ENCODE measurements around the gene ADGRA1. TPM values are rescaled to one million over a fixed set of nuclear protein-coding genes. Genes with fewer than 3 reads are reported as not detected.

The ADGRA1 gene
- total and polyA plus RNA-seq, 2 of the 8 experiments (the other 6 are each of a cell fraction or from before 2014, with no cell fraction given), result 0.17 to 0.21 TPM

DNA sequence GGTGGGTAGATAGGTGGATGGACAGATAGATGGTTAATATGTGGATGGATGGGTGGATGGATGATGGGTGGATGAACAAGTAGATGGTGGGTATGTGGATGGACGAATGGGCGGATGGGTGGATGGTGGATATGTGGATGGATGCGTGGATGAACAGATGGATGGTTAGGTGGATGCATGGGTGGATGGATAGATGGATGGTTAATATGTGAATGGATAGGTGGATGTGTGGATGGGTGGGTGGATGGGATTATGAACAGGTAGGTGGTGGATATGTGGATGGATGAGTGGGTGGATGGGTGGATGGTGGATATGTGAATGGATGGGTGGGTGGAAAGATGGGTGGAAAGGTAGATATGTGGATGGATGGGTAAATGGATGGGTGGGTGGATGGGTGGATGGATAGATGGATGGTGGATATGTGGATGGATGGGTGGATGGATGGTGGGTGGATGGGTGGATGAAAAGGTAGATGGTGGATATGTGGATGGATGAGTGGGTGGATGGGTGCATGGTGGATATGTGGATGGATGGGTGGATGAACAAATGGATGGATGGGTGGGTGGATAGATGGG is 87.1 kb downstream of the ADGRA1 start:
- FAIRE-seq, result no peak
- H3K9ac ChIP-seq (replicated peaks in 1 of 4; ENCODE audit: extremely low read depth in 1 of 4, low read depth in 3 of 4, low read length in 3 of 4), result no peak overlapping the region
- 58% methylated on average over 3 of the region's 3 CpGs; no CpG with 5 or more reads in 1 of the 2 experiments for WGBS, 2 experiments (ENCODE audit: extremely low coverage in 1 of 2, insufficient coverage in 1 of 2, insufficient read length in 1 of 2, insufficient replicate concordance in 2 of 2, low coverage in 1 of 2, low lambda C conversion rate in 2 of 2, missing lambda C conversion rate in 1 of 2)
- H3K56ac ChIP-seq (replicated peaks; ENCODE audit: insufficient read length, low read depth, low read length), result peak overlapping the region; percentile 46
- H3K79me2 ChIP-seq (ENCODE audit: control insufficient read depth in 1 of 2, insufficient read depth in 2 of 2, low read length in 2 of 2), result no peaks in the 10 kb centered on the region
- no peak overlapping the region for H3K4me2 ChIP-seq (ENCODE audit: insufficient read depth in 1 of 2, low read depth in 2 of 2, low read length in 2 of 2)
- H3K23me2 ChIP-seq (ENCODE audit: low read depth, low read length), result peaks cover 26% of the 10 kb centered on the region
- H2BK5ac ChIP-seq (ENCODE audit: low read depth, low read length), result no peak overlapping the region
- no peak overlapping the region for H3K18ac ChIP-seq (ENCODE audit: extremely low read depth, low read length)
- ChIA-PET CTCF (ENCODE audit: partially characterized antibody) (no interaction called here), POLR2A (ENCODE audit: partially characterized antibody) (no interaction called here)
- no peak overlapping the region for H4K5ac ChIP-seq (ENCODE audit: insufficient read length, low read depth, low read length)
- H2BK120ac ChIP-seq (replicated peaks; ENCODE audit: low read depth, low read length), result no peak overlapping the region
- no peak overlapping the region for H2BK15ac ChIP-seq (ENCODE audit: low read length)
- no peak overlapping the region for H2BK20ac ChIP-seq (ENCODE audit: low read length)
- DNase-seq (ENCODE audit: low read depth in 1 of 2, low spot score in 2 of 2), result no peak
- H4K8ac ChIP-seq (ENCODE audit: extremely low read depth, insufficient read depth, low read length), result no peak overlapping the region
- H3K23ac ChIP-seq (ENCODE audit: insufficient read length), result no peak overlapping the region
- H3K4me1 ChIP-seq (replicated peaks in 1 of 4; ENCODE audit: control insufficient read depth in 3 of 4, insufficient read depth in 4 of 4, low read length in 3 of 4), result no peaks in the 10 kb centered on the region
- H4K20me1 ChIP-seq (replicated peaks in 1 of 2; ENCODE audit: control insufficient read depth in 1 of 2, insufficient read depth in 2 of 2, low read length in 2 of 2), result peaks cover 0 to 17% of the 10 kb centered on the region in 2 experiments
- no peaks in the 10 kb centered on the region for H3K27me3 ChIP-seq (replicated peaks in 1 of 4; ENCODE audit: control insufficient read depth in 3 of 4, extremely low read depth in 1 of 4, insufficient read depth in 3 of 4, low read length in 3 of 4)
- no peak overlapping the region for H3K4me3 ChIP-seq (ENCODE audit: extremely low read depth in 1 of 4, insufficient read depth in 2 of 4, low read depth in 3 of 4, low read length in 4 of 4)
- no peak for TF ChIP-seq HDAC2 (IDR thresholded peaks at IDR 0.05; ENCODE audit: borderline replicate concordance in 1 of 2, low read depth in 2 of 2, low read length in 2 of 2)
- TF ChIP-seq KDM1A (IDR thresholded peaks at IDR 0.05; ENCODE audit: borderline replicate concordance, low read length), result no peak
- TF ChIP-seq FOSL1 (IDR thresholded peaks at IDR 0.05; ENCODE audit: insufficient read depth, low read depth, low read length), result no peak
- H3K36me3 ChIP-seq (ENCODE audit: control insufficient read depth in 2 of 4, insufficient read depth in 4 of 4, low read length in 3 of 4), result peaks cover 0 to 6% (median 0%) of the 10 kb centered on the region in 4 experiments; a peak in 3 of 8 replicates
- peak overlapping the region; percentile 65; the same call in 1 of the 2 replicates for H2AK5ac ChIP-seq (ENCODE audit: low read depth, low read length)
- no peak overlapping the region for H3K4ac ChIP-seq (replicated peaks; ENCODE audit: insufficient read length, low read depth, low read length)
- H4K91ac ChIP-seq (replicated peaks; ENCODE audit: insufficient read length, low read length), result no peak overlapping the region
- no peak overlapping the region for H3K14ac ChIP-seq (ENCODE audit: insufficient read length)
- no peak overlapping the region for H3K27ac ChIP-seq (ENCODE audit: low read depth, low read length)
- H2BK12ac ChIP-seq (ENCODE audit: low read depth, low read length), result no peak overlapping the region
- H3K79me1 ChIP-seq (ENCODE audit: low read depth, low read length), result no peaks in the 10 kb centered on the region; the same call in 1 of the 2 replicates
- H2AFZ ChIP-seq (ENCODE audit: low read length), result no peak overlapping the region
- H3K9me3 ChIP-seq (ENCODE audit: insufficient read depth in 2 of 2, low read depth in 1 of 2, low read length in 1 of 2), result peaks cover 14 to 17% of the 10 kb centered on the region in 2 experiments
